PC-9 (cell line): Measurements from ENCODE around the gene RNF6. TPM values are rescaled to one million over a fixed set of nuclear protein-coding genes. Genes with fewer than 3 reads are reported as not detected.

ENCODE experiments used
- BruUV-seq: library from RNA; stranded (reverse); fragments of 400-500 nt; replicated peaks from 2 replicates; lab custom pipeline; 2021; lab: Mats Ljungman, UMichigan
- CTCF ChIA-PET: fragments of 300-600 bp; sonication (Branson Sonifier 250); formaldehyde crosslinking; loops from one replicate; lab custom pipeline; 2022; ENCODE audit warnings: antibody characterized with exemption; lab: Charles Lee
- POLR2A ChIA-PET: fragments of 300-600 bp; sonication (Branson Sonifier 250); formaldehyde crosslinking; loops from one replicate; lab custom pipeline; 2022; ENCODE audit warnings: antibody characterized with exemption; ENCODE audit not compliant: unreplicated experiment; lab: Charles Lee
- DNase-seq, 2 experiments: peaks; one replicate each; pipeline versions ENCODE4 v3.0.0 to v3.0.0-alpha.2; 2015 to 2022; ENCODE audit warnings: mixed read lengths in 1 of 2
- H2AFZ ChIP-seq: fragments of 200-600 bp; sonication (generic); 2 replicates; pipeline ENCODE4 v1.8.1; 2017; ENCODE audit warnings: antibody characterized with exemption
- H3F3A ChIP-seq: fragments of 200-600 bp; sonication (generic); 2 replicates; pipeline ENCODE4 v1.8.1; 2017; ENCODE audit warnings: antibody characterized with exemption, mild to moderate bottlenecking, low read depth; ENCODE audit not compliant: insufficient read depth
- H3K27ac ChIP-seq: fragments of 200-600 bp; sonication (generic); 2 replicates; pipeline ENCODE4 v1.6.1; 2016; ENCODE audit warnings: mixed run types
- H3K27me3 ChIP-seq: fragments of 200-600 bp; sonication (generic); 2 replicates; pipeline ENCODE4 v1.6.1; 2016; ENCODE audit warnings: low read depth, mixed run types; ENCODE audit not compliant: insufficient read depth
- H3K36me3 ChIP-seq: fragments of 200-600 bp; sonication (generic); 2 replicates; pipeline ENCODE4 v1.6.1; 2016; ENCODE audit warnings: low read depth, mixed run types
- H3K4me1 ChIP-seq: fragments of 200-600 bp; sonication (generic); replicated peaks from 2 replicates; pipeline ENCODE4 v1.6.1; 2016; ENCODE audit warnings: mixed run types; ENCODE audit not compliant: insufficient read depth
- H3K4me2 ChIP-seq: fragments of 200-600 bp; sonication (generic); 2 replicates; pipeline ENCODE4 v1.6.1; 2017; ENCODE audit warnings: mixed run types
- H3K4me3 ChIP-seq: fragments of 200-600 bp; sonication (generic); 2 replicates; pipeline ENCODE4 v1.6.1; 2016; ENCODE audit warnings: mixed run types
- H3K79me2 ChIP-seq: fragments of 200-600 bp; sonication (generic); 2 replicates; pipeline ENCODE4 v1.6.1; 2017; ENCODE audit warnings: low read depth, mixed run types
- H3K9me2 ChIP-seq: fragments of 200-600 bp; sonication (generic); 2 replicates; pipeline ENCODE4 v1.8.1; 2017; ENCODE audit warnings: mild to moderate bottlenecking; ENCODE audit not compliant: insufficient read depth
- H3K9me3 ChIP-seq: fragments of 200-600 bp; sonication (generic); 2 replicates; pipeline ENCODE4 v1.8.1; 2016; ENCODE audit warnings: low read depth; ENCODE audit not compliant: insufficient read depth
- H4K20me1 ChIP-seq: fragments of 200-600 bp; sonication (generic); 2 replicates; pipeline ENCODE4 v1.8.1; 2017; ENCODE audit not compliant: insufficient read depth
- EZH2 ChIP-seq: fragments of 200-600 bp; sonication (generic); IDR thresholded peaks from 2 replicates; pipeline ENCODE4 v1.8.0; 2017; ENCODE audit warnings: antibody characterized with exemption, low read depth
- intact Hi-C: fragments of 100-400 bp; cut with micrococcal nuclease; formaldehyde crosslinking; loops from one replicate; pipeline ENCODE4 v1.10.0; 2022; ENCODE audit not compliant: unreplicated experiment
- total RNA-seq: library from RNA; stranded (reverse); gene quantifications from 2 replicates; pipeline ENCODE4 v1.2.3, GENCODE V29; 2021
- TF ChIP-seq, protein P1 (sequence below): fragments of 200-600 bp; sonication (generic); conservative IDR thresholded peaks from 2 replicates; pipeline ENCODE4 v1.6.1; 2017; ENCODE audit warnings: mixed run types, antibody characterized with exemption, mild to moderate bottlenecking, moderate library complexity

Gene RNF6
- total RNA-seq, 1 experiment from 2014 or later: 30.3 TPM

DNA sequence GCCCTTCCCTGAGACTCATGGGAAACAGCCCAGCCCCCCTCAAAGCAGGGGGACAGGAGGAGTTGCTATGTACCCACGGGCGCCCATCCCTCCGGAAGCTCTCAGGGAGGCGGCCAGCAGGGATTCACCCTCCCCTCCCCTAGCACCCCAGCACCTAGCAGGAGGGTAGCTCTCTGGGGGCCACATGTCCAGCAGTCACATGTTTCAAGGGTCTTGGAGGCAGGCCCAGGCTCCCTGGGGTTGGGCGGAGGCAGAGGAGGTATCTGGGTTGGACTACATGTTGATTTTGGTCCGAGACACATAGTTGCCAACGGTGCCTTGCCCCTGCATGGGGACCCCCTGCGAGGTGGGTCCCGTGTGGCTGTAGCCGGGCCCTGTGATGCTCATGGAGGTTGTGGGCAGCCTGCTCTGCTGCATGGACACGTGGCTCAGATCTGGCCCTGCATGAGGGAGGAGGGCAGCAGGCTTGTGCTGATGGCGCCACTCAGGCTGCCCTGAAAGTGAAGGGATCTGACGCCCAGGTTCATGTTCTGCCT is 7.0 kb upstream of the RNF6 start:
- DNase-seq: no peak
- no peaks in the 10 kb centered on the region for H3K36me3 ChIP-seq
- no TSS peak for BruUV-seq
- POLR2A ChIA-PET: no interaction called here
- CTCF ChIA-PET: no interaction called here
- TF ChIP-seq, protein P1, sequence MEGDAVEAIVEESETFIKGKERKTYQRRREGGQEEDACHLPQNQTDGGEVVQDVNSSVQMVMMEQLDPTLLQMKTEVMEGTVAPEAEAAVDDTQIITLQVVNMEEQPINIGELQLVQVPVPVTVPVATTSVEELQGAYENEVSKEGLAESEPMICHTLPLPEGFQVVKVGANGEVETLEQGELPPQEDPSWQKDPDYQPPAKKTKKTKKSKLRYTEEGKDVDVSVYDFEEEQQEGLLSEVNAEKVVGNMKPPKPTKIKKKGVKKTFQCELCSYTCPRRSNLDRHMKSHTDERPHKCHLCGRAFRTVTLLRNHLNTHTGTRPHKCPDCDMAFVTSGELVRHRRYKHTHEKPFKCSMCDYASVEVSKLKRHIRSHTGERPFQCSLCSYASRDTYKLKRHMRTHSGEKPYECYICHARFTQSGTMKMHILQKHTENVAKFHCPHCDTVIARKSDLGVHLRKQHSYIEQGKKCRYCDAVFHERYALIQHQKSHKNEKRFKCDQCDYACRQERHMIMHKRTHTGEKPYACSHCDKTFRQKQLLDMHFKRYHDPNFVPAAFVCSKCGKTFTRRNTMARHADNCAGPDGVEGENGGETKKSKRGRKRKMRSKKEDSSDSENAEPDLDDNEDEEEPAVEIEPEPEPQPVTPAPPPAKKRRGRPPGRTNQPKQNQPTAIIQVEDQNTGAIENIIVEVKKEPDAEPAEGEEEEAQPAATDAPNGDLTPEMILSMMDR: no peak
- no peak for TF ChIP-seq EZH2
- H3K4me1 ChIP-seq: no peaks in the 10 kb centered on the region
- no peak overlapping the region for H3K27ac ChIP-seq
- no peak overlapping the region for H2AFZ ChIP-seq
- no peaks in the 10 kb centered on the region for H3K9me2 ChIP-seq
- no peak overlapping the region for H3K4me3 ChIP-seq
- intact Hi-C loops: no loop called here
- H3K9me3 ChIP-seq: no peaks in the 10 kb centered on the region
- H3K27me3 ChIP-seq: no peaks in the 10 kb centered on the region
- H3K79me2 ChIP-seq: no peaks in the 10 kb centered on the region
- no peaks in the 10 kb centered on the region for H4K20me1 ChIP-seq
- no peaks in the 10 kb centered on the region for H3F3A ChIP-seq
- H3K4me2 ChIP-seq: no peak overlapping the region

DNA sequence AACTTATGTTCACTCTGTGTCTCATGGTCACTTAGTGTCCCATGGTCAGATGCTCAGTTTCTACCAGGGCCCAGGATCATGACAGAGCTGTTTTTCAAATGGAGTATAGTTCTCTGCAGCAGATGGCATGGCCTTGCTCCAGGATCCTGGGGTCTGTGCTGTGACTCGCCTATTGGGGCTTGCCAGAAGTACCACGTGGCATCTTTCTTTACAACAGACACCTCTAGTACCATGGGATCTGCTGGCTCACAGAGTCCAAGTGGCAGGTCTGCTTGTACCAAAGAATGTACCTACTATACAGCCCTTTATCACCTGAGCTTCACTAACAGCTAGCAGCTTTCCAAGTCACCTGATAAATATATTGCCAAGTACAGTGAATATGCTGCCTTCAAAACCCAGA is 6.0 kb upstream of the RNF6 start:
- no peaks in the 10 kb centered on the region for H3K9me2 ChIP-seq
- intact Hi-C loops: no loop called here
- BruUV-seq: no TSS peak
- TF ChIP-seq, protein P1: no peak
- no peak for TF ChIP-seq EZH2
- no peaks in the 10 kb centered on the region for H3K36me3 ChIP-seq
- ChIA-PET POLR2A (no interaction called here), CTCF (no interaction called here)
- H3K9me3 ChIP-seq: no peaks in the 10 kb centered on the region
- no peaks in the 10 kb centered on the region for H3K4me1 ChIP-seq
- no peaks in the 10 kb centered on the region for H3K27me3 ChIP-seq
- no peak overlapping the region for H3K27ac ChIP-seq
- no peak overlapping the region for H3K4me2 ChIP-seq
- no peak overlapping the region for H2AFZ ChIP-seq
- H3F3A ChIP-seq: no peaks in the 10 kb centered on the region
- H3K4me3 ChIP-seq: no peak overlapping the region
- no peak for DNase-seq
- H4K20me1 ChIP-seq: no peaks in the 10 kb centered on the region
- H3K79me2 ChIP-seq: no peaks in the 10 kb centered on the region

DNA sequence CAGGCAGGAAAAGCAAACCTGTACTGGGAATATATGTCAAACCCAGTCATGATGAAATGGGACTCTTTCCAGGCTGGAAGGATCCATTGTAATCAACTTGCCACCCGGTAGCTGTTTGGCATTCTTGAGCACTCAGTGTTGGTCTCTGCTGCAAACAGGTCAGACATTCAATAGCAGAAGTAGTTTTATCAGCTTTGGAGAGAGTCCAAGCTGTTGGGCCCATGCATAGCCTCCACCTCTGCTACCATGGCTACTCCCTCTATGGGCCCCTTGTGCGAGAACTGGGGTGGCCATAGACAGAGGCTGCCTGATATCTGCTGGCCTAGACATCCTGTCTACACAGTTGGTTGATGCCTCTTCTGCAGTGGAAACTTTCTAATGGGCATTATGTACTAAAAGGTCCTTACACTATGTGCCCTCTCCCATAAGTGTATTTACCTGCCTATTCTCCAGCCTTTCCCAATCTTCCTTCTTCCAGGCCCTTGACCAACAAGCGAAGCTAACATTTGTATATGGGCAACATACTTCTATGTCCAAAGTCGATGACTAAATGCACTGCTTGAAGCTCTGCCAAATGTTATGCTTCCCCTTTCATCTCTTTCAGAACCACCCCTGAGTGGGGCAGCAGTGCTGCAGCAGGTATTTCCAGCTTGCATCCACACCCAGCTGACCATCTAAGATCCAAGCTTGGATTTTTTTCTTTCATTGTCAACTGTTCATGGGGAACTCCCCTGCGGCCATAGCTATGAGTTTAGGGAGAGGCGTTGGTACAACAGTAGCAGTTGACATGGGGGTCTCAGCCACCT is 5.3 kb upstream of the RNF6 start:
- Histone ChIP-seq H3K27ac (no peak overlapping the region), H3K36me3 (no peaks in the 10 kb centered on the region), H3F3A (no peaks in the 10 kb centered on the region), H3K9me3 (no peaks in the 10 kb centered on the region), H3K4me1 (no peaks in the 10 kb centered on the region), H3K9me2 (no peaks in the 10 kb centered on the region), H4K20me1 (no peaks in the 10 kb centered on the region), H3K27me3 (no peaks in the 10 kb centered on the region), H2AFZ (no peak overlapping the region), H3K4me2 (no peak overlapping the region), H3K79me2 (no peaks in the 10 kb centered on the region), H3K4me3 (no peak overlapping the region)
- BruUV-seq: no TSS peak
- CTCF ChIA-PET: no interaction called here
- no peak for DNase-seq
- POLR2A ChIA-PET: no interaction called here
- TF ChIP-seq, protein P1: no peak
- TF ChIP-seq EZH2: no peak
- intact Hi-C loops: no loop called here
